DMS153 (cell line): ENCODE data around the gene ATG101.

Source experiments
- DNase-seq: peaks from one replicate; lab custom pipeline; 2025; lab: John Stamatoyannopoulos, UW

The ATG101 gene

DNA sequence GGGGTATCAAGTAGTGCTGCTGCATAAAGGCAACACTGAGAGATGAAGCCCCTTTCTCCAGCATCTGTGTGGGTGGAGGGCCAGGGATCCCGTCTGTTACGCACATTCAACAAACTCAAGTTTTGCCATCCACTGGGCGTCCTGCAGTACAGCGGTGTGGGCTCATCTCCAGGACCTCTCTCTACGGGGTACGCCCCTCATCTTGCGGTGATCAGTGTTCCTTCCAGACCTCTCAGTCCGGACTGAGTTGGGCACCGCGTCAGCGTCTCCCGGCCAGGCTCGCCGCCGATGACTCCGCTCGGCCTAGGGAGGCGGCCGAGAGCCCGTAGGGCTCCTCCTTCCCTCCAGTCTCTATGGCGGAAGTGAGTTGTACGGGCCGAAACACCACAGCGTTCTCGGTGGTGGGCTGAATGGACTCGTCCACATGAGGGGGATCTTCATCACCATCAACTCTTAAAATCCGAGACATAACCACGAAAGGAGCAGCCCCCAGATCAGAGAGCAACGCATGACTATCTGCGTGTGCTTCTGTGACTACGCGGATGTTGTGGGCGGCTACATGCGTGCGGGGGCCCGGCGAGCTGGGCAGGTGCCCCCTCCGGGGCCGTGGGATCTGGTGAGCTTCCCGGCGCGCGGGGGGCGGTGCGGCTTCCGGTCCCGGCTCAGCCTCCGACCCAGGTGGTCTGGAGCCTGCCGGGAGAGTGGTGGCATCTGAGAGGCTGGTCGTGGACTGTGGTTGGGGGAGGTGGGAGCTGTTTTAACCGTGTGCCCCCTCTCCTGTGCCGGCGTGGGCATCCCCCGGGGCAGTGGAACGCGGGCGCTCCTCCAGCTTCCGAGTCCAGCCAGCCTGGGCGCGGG lies at the start of gene ATG101:
Gene ATG101, plus strand, starts transcription at position 652 of the 858 bp plus-strand sequence. CDS start 3,673 bp downstream, outside the sequence.
- peak; percentile 85 for DNase-seq

DNA sequence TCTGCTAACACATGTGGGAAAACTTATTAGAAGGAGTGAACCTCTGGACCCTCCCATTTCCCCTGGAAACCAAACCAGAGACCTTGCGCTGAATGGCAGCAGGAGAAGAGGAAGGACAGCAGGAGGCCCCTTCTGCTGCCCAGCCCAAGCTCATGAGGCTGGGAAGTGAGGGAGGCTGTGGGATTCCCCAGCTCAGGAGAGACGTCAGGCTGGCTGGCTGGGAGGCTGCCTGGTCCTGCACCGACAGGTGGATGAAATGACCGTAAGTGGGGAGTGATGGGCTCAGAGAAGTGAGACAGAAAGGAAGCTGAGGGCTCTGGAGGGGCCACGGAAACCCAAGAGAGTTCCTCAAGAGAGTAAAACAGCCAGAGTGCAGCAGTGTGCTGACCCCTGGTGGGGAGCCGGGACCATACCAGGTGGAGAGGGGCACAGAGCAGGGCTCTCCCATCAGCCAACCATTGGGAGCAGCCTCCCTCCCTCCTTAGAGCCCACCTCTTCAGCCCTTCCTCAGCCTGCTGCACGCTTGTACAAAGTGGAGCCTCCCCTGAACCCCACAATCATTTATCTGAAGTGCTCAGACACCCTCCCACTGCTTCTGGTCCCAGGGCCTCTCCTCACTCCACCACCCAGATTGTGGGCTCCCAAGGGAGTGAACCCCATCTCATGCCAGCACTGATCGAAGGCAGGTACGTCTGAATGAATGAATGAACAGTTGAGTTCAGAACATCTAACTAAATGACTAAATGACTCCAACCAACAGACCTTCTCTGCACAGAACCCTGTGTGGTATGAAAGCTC lies 49.0 kb upstream of the ATG101 start:
- DNase-seq, result peak; percentile 25

DNA sequence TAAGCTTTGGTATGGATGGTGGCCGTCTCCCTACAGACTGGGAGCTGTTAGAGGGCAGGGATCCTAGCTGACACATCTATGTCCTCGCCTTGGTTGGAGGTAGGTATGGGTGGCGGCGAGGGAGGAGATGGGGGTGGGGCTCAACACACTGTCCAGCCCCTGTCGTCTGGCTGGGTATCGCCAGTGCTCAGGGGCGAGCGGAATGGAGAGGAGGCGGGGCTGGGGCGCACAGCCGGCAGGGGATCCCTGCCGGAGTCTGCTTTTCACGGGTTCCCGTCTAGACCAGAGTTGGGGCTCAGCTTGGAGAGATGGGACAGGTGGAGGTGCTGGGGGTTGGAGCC lies 47.0 kb upstream of the ATG101 start:
- no peak for DNase-seq

DNA sequence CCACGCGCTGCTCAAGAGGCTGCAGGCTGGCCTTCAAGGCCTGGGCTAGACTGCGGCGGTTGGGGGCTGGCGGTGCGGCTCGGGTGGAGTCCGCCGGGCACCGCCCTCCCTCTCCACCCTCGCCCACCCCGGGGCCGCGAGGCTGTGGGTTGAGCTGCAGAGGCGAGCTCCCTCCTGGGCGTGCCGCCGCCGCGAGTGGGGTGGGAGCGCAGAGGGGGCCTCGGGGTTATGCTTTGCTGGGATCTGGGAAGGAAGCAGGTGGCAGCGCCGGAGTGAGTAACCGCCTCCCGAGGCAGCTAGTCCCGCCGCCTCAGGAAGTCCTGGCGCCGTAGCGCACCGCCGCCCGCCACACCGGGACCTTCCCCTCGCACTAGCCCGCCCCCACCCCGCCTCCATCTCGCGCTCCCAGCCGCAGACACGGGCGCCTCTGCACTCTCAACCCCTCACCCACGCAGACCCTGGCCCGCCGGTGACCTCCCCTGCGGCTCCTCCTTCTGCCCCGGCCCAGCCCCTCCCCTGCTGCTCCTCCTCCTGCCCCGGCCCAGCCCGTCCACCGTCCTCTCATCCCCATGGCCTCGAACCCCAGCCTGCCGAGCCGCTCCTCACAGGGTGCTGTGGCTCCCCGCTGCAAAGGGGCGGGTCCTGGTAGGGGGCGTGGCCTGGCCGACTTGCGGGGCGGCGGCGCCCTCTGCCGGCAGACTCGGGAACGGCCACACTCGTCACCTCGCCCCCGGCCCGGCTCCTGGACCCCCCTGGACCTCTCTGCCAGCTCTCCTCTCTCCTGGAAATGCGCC lies 46.4 kb upstream of the ATG101 start:
- DNase-seq, result peak; percentile 50

- DNase-seq, result no peak
Observed at GRCh38 chr12:52023976-52024688, 45.6 kb upstream of the ATG101 start.

GRCh38 chr12:52024845-52025230 lies 44.9 kb upstream of the ATG101 start:
- no peak for DNase-seq

DNA sequence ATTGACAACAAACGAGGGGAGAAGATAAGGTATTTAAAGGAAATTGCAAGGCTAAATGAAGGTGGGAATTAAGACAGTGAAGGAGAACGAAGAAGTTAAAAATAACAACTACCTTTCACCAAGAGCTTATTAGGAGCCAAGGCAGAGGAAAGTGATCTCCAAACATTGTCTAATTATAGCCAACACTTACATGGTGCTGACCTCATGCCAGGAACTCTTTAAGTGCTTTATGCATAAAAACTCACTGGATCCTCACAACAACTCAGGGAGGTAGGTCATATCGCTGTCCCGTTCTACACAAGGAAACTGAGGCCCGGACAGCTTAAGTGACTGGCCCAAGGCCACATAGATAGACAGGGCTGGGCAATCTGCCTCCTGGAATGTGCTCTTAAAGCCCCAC lies 43.5 kb upstream of the ATG101 start:
- DNase-seq, result no peak

GRCh38 chr12:52027085-52027843 lies 42.5 kb upstream of the ATG101 start:
- no peak for DNase-seq

DNA sequence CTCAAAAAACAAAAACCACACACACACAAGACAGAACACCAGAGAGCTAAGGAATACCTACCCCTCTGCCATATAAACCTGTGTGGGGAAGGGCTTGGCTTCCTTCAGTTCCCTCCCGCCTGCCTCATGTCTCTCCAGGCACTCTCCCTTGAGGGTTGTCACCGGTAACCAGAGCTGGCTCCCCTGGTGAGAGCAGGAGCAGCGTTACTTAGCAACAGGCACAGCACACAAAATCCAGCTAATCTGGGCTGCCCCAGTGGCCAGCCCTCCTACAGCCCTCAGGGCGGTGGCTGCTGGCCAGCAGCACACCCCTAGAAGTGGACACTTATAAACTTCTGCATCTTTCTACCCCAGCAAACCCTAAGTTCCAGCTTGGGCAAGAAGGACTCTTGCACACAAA lies 40.1 kb upstream of the ATG101 start:
- peak; percentile 89 for DNase-seq

GRCh38 chr12:52032446-52032803 lies 37.4 kb upstream of the ATG101 start:
- DNase-seq, result no peak

- DNase-seq, result peak; percentile 95
Observed at GRCh38 chr12:52032804-52033445, 36.9 kb upstream of the ATG101 start.

- DNase-seq, result no peak
Observed at GRCh38 chr12:52033446-52034140, 36.2 kb upstream of the ATG101 start.

- DNase-seq, result no peak
Observed at GRCh38 chr12:52035190-52035589, 34.6 kb upstream of the ATG101 start.

DNA sequence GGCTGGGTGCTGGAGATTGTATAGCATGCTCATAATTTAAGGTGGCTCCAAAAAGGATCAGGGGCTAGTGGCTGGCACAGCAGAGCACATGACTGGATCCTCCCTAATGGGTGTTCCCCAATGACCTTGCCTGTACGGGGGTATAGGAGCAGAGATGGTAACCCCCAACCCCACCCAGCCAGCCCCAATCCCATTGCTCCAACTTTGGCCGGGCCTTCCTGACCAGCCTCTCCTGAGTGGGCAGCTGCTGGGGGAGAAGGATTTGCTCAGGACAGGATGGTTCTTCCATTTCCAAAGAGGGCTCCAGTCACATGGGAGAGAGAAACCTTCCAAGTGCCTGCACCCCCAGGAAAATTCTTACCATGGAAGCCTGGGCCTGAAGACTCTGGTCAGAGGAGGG lies 33.9 kb upstream of the ATG101 start:
- DNase-seq, result no peak

- peak; percentile 63 for DNase-seq
Observed at GRCh38 chr12:52036587-52037171, 33.1 kb upstream of the ATG101 start.

DNA sequence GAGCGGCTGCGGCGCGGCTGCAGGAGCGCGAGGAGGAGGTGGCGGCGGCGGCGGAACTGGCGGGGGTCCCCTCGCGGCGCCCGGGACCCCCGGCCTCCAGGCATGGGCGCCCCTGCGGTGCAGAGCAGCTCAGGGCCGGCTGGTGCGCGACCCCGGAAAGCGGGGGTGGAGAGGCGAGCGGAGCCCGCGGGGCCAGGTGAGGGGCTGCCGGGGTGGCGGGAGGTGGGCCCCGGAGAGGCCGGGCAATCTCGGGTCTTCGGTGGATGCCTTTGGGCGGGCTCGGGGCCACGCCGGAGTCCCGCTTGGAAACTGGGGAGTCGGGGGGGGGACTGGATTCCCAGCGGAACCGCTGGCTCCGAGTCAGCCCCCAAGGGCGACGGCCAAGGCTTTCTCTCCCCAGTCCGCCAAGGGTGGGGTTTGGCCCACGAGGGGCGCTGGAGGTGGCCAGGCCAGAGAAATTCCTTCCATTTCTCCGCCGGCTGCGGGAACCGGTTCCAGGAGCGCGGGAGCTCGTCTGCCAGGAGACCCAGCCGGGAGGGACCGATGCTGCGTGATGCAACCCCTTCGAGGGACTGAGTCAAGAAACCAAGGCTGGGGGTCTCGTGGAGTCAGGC lies 32.4 kb upstream of the ATG101 start:
- DNase-seq, result no peak

GRCh38 chr12:52038447-52038846 lies 31.3 kb upstream of the ATG101 start:
- no peak for DNase-seq

DNA sequence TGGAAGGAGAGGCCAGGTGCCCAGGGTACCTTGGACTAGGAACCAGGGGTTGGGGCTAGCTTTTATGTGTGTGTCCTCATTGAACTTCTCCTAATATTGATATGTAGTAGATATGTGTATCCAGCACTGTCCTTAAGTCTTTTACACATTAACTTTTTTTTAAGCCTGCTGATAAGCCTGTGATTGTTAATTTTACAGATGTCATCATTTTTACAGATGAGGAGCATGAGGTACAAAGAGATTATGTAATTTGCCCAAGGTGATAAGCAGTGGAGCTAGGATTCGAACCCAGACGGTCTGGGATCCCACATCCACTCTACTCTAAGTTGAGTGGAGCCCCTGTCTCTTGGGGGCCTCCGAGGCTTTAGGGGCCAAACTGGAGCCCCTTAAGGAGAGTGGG lies 28.7 kb upstream of the ATG101 start:
- DNase-seq, result no peak

- no peak for DNase-seq
Observed at GRCh38 chr12:52041695-52042123, 28.1 kb upstream of the ATG101 start.
